HG02678 (cell line): Measurements from ENCODE around the gene CSF1.
"Not testable (repeated sequence)": the region's sequence is repeated elsewhere in the genome, so short reads cannot be mapped to it uniquely, and the experiment has no call there.

Experiments
- ATAC-seq: cut with Tn5 transposase; IDR thresholded peaks from one replicate; pipeline ENCODE4 v1.9.1; 2021; ENCODE audit warnings: mild to moderate bottlenecking, moderate library complexity; ENCODE audit not compliant: unreplicated experiment

CSF1 gene

GRCh38 chr1:109910123-109910962 is at the start of gene CSF1:
CSF1 (plus strand) TSS chr1:109910849; CDS start chr1:109911024, 175 bp downstream.
- ATAC-seq = no peak

GRCh38 chr1:109861616-109862015 is 49.0 kb upstream of the CSF1 start:
- not testable (repeated sequence) for ATAC-seq

- ATAC-seq = no peak
Observed at GRCh38 chr1:109863667-109864046, 47.0 kb upstream of the CSF1 start.

- no peak for ATAC-seq
Observed at GRCh38 chr1:109864047-109864822, 46.4 kb upstream of the CSF1 start.

- no peak for ATAC-seq
Observed at GRCh38 chr1:109864930-109865612, 45.6 kb upstream of the CSF1 start.

GRCh38 chr1:109866071-109866470 is 44.6 kb upstream of the CSF1 start:
- no peak for ATAC-seq

GRCh38 chr1:109873278-109874175 is 37.1 kb upstream of the CSF1 start:
- ATAC-seq = no peak

GRCh38 chr1:109874445-109874844 is 36.2 kb upstream of the CSF1 start:
- ATAC-seq = no peak

GRCh38 chr1:109875874-109876273 is 34.8 kb upstream of the CSF1 start:
- ATAC-seq = no peak

- ATAC-seq = no peak
Observed at GRCh38 chr1:109876617-109877316, 33.9 kb upstream of the CSF1 start.

- no peak for ATAC-seq
Observed at GRCh38 chr1:109877317-109877771, 33.3 kb upstream of the CSF1 start.

- no peak for ATAC-seq
Observed at GRCh38 chr1:109877776-109878175, 32.9 kb upstream of the CSF1 start.

GRCh38 chr1:109878531-109879104 is 32.0 kb upstream of the CSF1 start:
- ATAC-seq = no peak

- not testable (repeated sequence) for ATAC-seq
Observed at GRCh38 chr1:109879371-109879770, 31.3 kb upstream of the CSF1 start.

- no peak for ATAC-seq
Observed at GRCh38 chr1:109879881-109880525, 30.6 kb upstream of the CSF1 start.

GRCh38 chr1:109880971-109881894 is 29.4 kb upstream of the CSF1 start:
- ATAC-seq = no peak

- no peak for ATAC-seq
Observed at GRCh38 chr1:109881906-109882287, 28.8 kb upstream of the CSF1 start.
